Measurements from ENCODE around the gene FGF18. TPM values are rescaled to one million over a fixed set of nuclear protein-coding genes. Genes with fewer than 3 reads are reported as not detected.
A peak's percentile ranks its signal among the peaks of the same experiment; 100 is the strongest.

Gene FGF18
- total and polyA plus RNA-seq, 9 of the 15 experiments (the other 6 are each of a cell fraction or from before 2014, with no cell fraction given) = 0.05 to 0.18 (median 0.11) TPM; not detected in 6

DNA sequence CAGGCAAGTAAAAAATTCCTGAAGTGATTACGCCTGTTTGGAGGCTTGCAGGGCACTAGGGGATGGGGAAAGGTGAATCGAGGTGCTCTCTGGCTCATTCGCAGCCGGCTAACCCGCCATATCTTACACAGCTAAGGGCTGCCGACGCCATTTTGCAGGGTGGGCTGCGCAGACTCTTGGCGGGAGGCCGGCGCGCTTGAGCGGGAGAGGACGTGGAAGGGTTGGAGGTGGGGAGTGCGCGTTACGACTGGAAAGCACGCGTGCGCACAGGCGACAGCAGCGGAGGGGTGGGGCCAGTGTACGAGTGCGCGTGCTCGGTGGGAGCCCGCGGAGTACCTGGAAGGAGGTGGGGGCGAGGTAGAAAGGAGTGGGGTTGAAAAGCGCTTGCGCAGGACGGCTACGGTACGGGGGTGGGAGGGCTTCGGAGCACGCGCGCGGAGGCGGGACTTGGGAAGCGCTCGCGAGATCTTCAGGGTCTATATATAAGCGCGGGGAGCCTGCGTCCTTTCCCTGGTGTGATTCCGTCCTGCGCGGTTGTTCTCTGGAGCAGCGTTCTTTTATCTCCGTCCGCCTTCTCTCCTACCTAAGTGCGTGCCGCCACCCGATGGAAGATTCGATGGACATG, 32.0 kb upstream of the FGF18 start, which contains the start of gene NPM1 (continued):
- no peak for TF ChIP-seq U2AF1 (optimal IDR thresholded peaks at IDR 0.05; ENCODE audit: low read depth, low read length)
- TF ChIP-seq, protein P1, sequence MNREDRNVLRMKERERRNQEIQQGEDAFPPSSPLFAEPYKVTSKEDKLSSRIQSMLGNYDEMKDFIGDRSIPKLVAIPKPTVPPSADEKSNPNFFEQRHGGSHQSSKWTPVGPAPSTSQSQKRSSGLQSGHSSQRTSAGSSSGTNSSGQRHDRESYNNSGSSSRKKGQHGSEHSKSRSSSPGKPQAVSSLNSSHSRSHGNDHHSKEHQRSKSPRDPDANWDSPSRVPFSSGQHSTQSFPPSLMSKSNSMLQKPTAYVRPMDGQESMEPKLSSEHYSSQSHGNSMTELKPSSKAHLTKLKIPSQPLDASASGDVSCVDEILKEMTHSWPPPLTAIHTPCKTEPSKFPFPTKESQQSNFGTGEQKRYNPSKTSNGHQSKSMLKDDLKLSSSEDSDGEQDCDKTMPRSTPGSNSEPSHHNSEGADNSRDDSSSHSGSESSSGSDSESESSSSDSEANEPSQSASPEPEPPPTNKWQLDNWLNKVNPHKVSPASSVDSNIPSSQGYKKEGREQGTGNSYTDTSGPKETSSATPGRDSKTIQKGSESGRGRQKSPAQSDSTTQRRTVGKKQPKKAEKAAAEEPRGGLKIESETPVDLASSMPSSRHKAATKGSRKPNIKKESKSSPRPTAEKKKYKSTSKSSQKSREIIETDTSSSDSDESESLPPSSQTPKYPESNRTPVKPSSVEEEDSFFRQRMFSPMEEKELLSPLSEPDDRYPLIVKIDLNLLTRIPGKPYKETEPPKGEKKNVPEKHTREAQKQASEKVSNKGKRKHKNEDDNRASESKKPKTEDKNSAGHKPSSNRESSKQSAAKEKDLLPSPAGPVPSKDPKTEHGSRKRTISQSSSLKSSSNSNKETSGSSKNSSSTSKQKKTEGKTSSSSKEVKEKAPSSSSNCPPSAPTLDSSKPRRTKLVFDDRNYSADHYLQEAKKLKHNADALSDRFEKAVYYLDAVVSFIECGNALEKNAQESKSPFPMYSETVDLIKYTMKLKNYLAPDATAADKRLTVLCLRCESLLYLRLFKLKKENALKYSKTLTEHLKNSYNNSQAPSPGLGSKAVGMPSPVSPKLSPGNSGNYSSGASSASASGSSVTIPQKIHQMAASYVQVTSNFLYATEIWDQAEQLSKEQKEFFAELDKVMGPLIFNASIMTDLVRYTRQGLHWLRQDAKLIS (CRISPR knock-in tag; IDR thresholded peaks at IDR 0.05) = peak; percentile 56; the same call in 1 of the 2 replicates
- no peak for TF ChIP-seq SRF (CRISPR knock-in tag; IDR thresholded peaks at IDR 0.05)
- TF ChIP-seq, protein P2, sequence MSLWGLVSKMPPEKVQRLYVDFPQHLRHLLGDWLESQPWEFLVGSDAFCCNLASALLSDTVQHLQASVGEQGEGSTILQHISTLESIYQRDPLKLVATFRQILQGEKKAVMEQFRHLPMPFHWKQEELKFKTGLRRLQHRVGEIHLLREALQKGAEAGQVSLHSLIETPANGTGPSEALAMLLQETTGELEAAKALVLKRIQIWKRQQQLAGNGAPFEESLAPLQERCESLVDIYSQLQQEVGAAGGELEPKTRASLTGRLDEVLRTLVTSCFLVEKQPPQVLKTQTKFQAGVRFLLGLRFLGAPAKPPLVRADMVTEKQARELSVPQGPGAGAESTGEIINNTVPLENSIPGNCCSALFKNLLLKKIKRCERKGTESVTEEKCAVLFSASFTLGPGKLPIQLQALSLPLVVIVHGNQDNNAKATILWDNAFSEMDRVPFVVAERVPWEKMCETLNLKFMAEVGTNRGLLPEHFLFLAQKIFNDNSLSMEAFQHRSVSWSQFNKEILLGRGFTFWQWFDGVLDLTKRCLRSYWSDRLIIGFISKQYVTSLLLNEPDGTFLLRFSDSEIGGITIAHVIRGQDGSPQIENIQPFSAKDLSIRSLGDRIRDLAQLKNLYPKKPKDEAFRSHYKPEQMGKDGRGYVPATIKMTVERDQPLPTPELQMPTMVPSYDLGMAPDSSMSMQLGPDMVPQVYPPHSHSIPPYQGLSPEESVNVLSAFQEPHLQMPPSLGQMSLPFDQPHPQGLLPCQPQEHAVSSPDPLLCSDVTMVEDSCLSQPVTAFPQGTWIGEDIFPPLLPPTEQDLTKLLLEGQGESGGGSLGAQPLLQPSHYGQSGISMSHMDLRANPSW (CRISPR knock-in tag; IDR thresholded peaks at IDR 0.05) = no peak
- no peak for TF ChIP-seq POLR3G (IDR thresholded peaks at IDR 0.05; ENCODE audit: extremely low read depth, insufficient read length, insufficient replicate concordance)
- TF ChIP-seq, protein P3, sequence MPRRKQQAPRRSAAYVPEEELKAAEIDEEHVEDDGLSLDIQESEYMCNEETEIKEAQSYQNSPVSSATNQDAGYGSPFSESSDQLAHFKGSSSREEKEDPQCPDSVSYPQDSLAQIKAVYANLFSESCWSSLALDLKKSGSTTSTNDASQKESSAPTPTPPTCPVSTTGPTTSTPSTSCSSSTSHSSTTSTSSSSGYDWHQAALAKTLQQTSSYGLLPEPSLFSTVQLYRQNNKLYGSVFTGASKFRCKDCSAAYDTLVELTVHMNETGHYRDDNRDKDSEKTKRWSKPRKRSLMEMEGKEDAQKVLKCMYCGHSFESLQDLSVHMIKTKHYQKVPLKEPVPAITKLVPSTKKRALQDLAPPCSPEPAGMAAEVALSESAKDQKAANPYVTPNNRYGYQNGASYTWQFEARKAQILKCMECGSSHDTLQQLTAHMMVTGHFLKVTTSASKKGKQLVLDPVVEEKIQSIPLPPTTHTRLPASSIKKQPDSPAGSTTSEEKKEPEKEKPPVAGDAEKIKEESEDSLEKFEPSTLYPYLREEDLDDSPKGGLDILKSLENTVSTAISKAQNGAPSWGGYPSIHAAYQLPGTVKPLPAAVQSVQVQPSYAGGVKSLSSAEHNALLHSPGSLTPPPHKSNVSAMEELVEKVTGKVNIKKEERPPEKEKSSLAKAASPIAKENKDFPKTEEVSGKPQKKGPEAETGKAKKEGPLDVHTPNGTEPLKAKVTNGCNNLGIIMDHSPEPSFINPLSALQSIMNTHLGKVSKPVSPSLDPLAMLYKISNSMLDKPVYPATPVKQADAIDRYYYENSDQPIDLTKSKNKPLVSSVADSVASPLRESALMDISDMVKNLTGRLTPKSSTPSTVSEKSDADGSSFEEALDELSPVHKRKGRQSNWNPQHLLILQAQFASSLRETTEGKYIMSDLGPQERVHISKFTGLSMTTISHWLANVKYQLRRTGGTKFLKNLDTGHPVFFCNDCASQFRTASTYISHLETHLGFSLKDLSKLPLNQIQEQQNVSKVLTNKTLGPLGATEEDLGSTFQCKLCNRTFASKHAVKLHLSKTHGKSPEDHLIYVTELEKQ (CRISPR knock-in tag; IDR thresholded peaks at IDR 0.05) = no peak
- no peak for TF ChIP-seq CBX2 (IDR thresholded peaks at IDR 0.05; ENCODE audit: insufficient read depth, low read length, poor library complexity, severe bottlenecking)
- TF ChIP-seq NFATC3 (IDR thresholded peaks at IDR 0.05) = no peak
- no peak for TF ChIP-seq LEF1 (IDR thresholded peaks at IDR 0.05)
- no peak for TF ChIP-seq CEBPB (tag; IDR thresholded peaks at IDR 0.05)
- no peak; the same call in 1 of the 2 replicates for TF ChIP-seq ZKSCAN1 (IDR thresholded peaks at IDR 0.05; ENCODE audit: low read depth, low read length)
